ENCODE results near the gene EPM2A.
A peak's percentile ranks its signal among the peaks of the same experiment; 100 is the strongest.

The EPM2A gene

DNA sequence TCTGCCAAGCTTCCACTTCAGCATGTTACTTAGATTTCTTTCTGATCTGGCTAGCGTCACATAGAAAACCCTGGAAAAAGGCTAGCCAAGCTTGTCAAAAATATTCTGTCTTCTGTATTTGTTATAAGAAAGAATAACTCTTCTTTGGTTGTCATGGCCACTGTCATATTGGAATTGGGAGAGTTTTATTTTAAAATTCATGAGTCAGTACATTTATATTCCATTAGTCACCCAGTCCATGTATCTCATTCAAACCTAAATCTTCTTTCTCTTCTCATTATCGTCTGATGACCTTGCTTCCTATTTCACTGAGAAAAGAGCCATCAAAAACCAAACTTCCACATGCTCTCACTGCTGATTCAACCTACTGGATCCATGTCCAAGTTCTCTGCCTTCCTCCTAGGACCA is 65.7 kb downstream of the EPM2A start:
- DNase-seq = no peak

DNA sequence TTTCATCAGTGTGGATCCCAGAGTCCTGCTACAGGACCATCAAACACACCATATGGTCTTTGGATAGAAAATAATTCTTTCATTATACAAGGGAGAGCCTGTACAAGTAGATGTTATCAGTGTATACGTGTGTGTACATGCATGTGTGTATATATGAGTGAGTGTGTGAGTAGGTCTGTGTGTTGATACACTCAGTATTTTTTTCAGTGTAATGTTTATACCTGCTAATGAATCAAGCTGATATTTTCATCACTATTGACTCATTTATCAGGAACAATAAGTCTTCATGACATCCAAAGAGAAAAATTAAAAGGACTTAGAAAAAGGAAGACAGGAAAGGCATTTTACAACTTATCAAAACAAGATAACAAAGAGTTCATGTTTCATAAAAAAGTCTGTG is 66.5 kb downstream of the EPM2A start:
- no peak for DNase-seq

GRCh38 chr6:145660676-145661075 is 74.6 kb downstream of the EPM2A start:
- DNase-seq = no peak

- DNase-seq = no peak
These were observed 79.2 kb downstream of the EPM2A start for GRCh38 chr6:145656128-145656527.

DNA sequence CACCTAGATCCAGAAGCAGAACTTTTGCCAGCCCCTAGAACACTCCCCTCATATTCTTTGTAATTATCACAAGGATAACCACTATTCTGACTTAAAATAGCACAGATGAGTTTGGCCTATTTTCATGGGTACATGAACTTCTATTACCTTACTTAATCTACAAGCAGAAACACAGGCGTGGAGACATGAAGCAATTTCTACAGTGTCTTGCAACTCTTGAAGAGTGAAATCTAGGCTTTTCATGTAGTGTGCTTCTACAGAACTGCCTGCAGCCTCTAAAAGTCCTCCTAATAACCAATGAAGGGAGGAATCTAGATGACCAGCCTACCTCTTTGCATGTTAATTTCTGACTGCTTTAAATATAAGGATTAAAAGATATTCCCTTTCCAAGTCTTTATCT is 82.7 kb downstream of the EPM2A start:
- no peak for DNase-seq

- no peak for DNase-seq
These were observed 83.3 kb downstream of the EPM2A start for GRCh38 chr6:145651988-145652387.

DNA sequence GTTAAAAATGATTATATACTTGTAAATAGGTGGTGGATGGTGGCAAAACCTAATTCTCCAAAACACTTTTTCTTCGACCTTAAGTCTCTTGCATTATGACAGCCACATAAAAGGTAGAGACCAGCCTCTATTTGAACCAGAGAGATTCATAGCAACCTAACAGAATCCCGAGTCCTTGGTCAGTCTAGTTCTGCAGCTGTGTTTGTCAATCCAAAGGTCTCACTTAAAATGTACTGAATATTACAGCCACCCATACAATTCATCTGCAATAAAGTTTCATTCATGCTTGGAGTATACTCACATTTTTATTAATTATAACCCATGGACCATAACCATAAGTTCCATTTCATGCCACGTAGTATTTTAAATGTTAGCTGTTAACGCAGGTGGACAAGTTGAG is 87.2 kb downstream of the EPM2A start:
- no peak for DNase-seq

DNA sequence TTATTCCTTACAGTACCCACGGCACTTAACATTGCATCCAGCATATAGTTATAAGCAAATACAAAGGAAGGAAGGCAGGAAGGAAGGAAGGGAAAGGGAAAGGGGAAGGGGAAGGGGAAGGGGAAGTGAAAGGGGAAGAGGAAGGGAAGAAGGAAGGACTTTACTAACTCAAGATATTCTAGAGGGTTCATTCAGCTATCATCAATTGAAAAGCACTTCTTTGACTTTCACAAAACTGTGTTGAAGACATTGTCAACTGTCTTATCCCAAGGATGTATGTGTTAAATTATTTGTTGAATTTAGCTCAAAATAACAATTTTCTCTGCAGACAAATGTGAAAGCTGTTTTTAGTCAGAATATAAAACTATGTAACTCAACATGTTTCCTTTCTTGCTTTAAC is 87.7 kb downstream of the EPM2A start:
- no peak for DNase-seq

DNA sequence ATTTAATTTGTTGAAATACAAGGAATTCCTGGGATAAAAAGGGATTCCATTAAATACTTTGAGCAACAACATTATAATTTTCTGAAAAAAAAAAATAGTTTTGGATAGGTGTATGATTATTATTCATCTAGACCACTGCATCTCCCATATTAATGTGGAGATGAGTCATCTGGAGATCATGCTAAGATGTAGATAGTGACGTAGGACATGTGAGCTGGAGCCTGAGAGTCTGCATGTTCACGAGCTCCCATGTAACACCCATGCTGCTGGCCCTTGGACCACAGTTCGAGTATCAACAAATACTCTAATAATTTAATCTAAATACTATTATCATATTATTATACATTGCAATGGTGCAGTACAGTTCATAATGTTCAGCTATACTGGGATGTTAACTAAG is 91.6 kb downstream of the EPM2A start:
- DNase-seq = no peak

DNA sequence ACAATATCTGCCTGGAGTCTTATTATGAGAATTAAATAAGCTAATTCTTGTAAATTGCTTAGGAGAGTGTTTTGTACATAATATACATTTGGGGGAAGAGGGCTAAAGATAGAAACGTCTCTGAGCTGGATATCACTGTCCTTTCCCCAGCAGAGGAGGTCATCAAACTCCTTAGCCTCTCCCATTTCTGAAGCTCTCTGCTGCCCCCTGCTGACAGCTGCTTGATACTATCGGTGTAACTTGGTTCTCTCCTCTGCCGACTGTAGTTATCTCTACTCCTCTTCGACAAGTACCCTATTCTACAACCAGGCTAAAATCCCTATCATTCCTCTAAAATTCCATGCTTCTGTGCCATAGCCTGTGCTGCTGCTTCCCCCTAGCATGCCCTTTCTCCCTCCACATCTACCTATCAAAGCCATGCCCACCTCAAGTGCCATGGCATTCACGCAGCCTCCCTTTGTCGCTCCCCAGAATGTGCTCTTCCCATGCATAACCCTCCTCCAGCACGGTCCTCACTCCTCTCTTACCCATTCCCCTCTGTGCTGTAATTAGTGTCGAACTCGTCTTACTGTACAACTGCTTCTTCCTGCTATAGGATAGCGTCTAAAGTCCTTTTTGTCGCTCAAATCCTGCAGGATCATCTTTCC is 101.2 kb downstream of the EPM2A start:
- peak; percentile 71 for DNase-seq

- DNase-seq = no peak
These were observed 102.3 kb downstream of the EPM2A start for GRCh38 chr6:145632971-145633370.

- DNase-seq = no peak
These were observed 103.9 kb downstream of the EPM2A start for GRCh38 chr6:145631374-145631773.

DNA sequence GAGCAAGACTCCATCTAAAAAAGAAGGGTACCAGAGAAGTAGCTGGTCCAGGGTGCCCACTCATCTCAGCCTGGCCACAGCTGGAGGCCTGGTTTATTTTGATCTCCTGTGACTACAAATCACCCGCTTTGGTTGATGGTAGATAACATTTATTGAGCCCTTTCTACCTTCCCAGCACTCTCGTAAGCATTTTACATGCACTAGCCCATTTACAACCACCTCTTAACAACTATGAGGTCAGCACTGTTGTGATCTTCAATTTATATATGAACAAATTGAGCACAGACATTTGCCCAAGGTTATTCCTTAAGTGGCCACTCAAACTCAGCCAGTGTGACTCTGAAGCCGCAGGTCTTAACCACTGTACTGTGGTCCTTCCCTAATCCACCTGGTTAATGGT is 104.7 kb downstream of the EPM2A start:
- DNase-seq = no peak

GRCh38 chr6:145629478-145629877 is 105.8 kb downstream of the EPM2A start:
- DNase-seq = no peak

DNA sequence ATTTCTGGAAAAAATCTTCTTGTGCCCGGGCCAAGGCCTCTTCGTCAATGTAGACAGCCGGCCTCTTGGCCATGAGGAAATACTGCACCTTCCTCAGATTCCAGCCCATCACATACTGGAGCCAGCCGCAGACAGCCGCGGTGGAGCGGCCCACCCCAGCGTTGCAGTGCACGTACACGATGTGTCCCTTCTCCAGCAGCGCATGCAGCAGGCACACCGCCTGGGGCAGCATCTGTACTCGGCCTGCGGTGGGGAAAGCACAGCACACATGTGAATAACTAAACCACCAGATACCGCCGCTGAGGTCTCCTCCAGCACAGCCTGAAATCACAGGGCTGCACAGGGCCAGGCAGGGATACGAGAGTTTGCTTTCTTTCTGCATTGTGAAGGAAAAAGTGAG is 107.9 kb downstream of the EPM2A start:
- DNase-seq = no peak

- no peak for DNase-seq
These were observed 108.5 kb downstream of the EPM2A start for GRCh38 chr6:145626857-145627256.

- DNase-seq = no peak
These were observed 112.1 kb downstream of the EPM2A start for GRCh38 chr6:145623231-145623630.

- DNase-seq = no peak
These were observed 113.5 kb downstream of the EPM2A start for GRCh38 chr6:145621776-145622175.

DNA sequence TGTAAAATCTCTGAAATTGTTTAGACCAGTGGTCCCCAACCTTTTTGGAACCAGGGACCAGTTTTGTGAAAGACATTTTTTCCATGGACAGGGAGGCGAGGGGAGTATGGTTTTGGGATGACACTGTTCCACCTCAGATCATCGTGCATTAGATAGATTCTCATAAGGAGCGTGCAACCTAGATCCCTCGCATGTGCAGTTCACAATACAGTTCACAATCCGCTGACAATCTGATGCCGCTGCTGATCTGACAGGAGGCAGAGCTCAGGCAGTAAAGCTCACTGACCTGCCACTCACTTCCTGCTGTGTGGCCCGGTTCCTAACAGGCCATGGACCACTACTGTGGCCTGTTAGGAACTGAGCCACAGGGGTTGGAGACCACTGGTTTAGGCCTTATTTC is 115.2 kb downstream of the EPM2A start:
- DNase-seq = no peak

- no peak for DNase-seq
These were observed 125.8 kb downstream of the EPM2A start for GRCh38 chr6:145609521-145609920.

DNA sequence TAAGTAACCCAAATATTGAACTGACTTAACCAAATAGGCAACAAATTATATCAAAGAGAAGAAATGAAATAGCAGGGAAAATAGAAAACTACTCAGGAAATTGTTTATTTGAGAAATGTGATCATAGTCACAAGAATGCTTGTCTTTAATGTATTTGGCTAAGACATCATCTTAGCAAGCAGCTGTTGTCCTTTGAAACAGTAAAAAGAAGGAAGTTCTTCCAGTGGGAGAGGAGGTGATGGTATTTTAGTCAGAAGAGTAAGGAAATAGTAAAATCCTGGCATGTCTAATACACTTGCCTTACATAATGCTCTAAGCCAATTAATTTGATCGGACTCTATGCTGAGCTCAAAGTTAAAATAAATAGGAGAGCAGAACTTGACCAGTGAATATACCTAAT is 126.5 kb downstream of the EPM2A start:
- no peak for DNase-seq

GRCh38 chr6:145603991-145604390 is 131.3 kb downstream of the EPM2A start:
- no peak for DNase-seq

GRCh38 chr6:145603424-145603833 is 131.9 kb downstream of the EPM2A start:
- no peak for DNase-seq

DNA sequence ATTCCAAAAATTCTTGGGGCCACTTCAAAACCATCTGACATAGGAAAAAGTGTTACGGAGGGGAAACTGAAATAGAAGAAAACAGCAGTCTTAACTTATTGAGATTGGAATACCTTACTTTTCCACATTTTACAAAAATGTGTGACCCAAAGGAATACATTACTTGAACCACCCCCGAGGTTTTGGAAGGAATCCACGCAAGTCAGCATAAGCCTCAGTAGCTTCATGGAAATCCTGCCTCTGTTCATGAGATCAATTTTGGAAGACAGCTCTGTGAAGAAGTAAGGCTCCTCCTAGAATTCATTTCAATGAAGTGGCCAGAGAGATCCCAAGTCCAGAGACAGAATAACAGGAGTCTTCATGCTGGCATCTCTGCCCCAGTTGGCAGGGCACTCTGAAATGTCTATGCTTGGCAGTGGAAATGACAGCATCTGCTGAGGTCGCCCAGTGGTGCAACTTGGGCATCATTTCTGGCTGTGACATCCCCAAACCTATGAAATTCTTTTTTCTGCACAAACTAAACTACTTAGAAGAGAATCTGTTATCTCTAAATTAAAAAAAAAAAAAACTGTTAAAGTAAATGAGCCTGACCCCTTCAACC is 132.5 kb downstream of the EPM2A start:
- DNase-seq = no peak

DNA sequence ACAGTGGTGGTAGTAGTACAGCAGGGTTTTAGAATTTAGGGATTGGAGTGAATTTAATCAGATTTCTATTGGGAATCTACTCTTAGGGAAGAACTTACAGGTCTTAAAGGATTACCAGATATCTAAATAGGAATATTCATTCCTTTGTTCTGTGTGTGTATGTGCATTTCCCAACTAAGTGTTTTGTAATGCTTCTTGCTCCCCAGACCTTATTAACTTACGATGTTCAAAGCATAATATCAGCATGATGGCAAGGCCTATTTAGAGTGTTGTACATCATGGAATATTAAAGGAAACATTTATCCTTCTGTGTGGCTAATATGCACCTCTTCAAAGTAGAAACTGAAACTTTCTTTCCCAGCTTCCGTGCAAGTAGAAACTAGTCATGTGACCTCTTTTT is 133.9 kb downstream of the EPM2A start:
- no peak for DNase-seq

Measured in activated T-cell treated with anti-CD3 and anti-CD28 coated beads for 4 hours (primary cell).